IMR-90 (cell line): ENCODE data around the gene CCDC69. TPM values are rescaled to one million over a fixed set of nuclear protein-coding genes. Genes with fewer than 3 reads are reported as not detected.
"Not testable (repeated sequence)": the region's sequence is repeated elsewhere in the genome, so short reads cannot be mapped to it uniquely, and the experiment has no call there.

ENCODE experiments used
- ATAC-seq: fragments of 200-7000 bp; cut with Tn5 transposase; 2 replicates; pipeline ENCODE4 v1.9.1; 2020; ENCODE audit warnings: low read depth, mild to moderate bottlenecking, moderate library complexity
- BruUV-seq: library from RNA; stranded (reverse); fragments of 400-500 nt; replicated peaks from 2 replicates; lab custom pipeline; 2021; lab: Mats Ljungman, UMichigan
- CTCF ChIA-PET: fragments of 300-600 bp; formaldehyde crosslinking; extraction: SDS; loops from one replicate; lab custom pipeline; 2021; ENCODE audit warnings: antibody characterized with exemption; lab: Yijun Ruan, JAX
- POLR2A ChIA-PET: fragments of 300-600 bp; sonication (Branson Sonifier 250); formaldehyde crosslinking; loops from one replicate; lab custom pipeline; 2022; ENCODE audit warnings: antibody characterized with exemption; ENCODE audit not compliant: unreplicated experiment; lab: Charles Lee
- DNase-seq: peaks from one replicate; pipeline ENCODE4 v3.0.0; 2013
- H2AFZ ChIP-seq: replicated peaks from 2 replicates; pipeline ENCODE3; 2013; ENCODE audit warnings: low read length, mild to moderate bottlenecking; ENCODE audit not compliant: poor library complexity
- H2AK5ac ChIP-seq: 2 replicates; pipeline ENCODE4 v1.6.1; 2013; ENCODE audit warnings: low read depth, low read length, inconsistent platforms
- H2AK9ac ChIP-seq: replicated peaks from 2 replicates; pipeline ENCODE3; 2013; ENCODE audit warnings: mild to moderate bottlenecking, low read depth, low read length, moderate library complexity; ENCODE audit not compliant: poor library complexity
- H2BK120ac ChIP-seq: 2 replicates; pipeline ENCODE4 v1.6.1; 2013; ENCODE audit warnings: low read depth, low read length, inconsistent platforms
- H2BK15ac ChIP-seq: 3 replicates; pipeline ENCODE4 v1.6.1; 2013; ENCODE audit warnings: low read depth, low read length, inconsistent platforms
- H2BK20ac ChIP-seq: 2 replicates; pipeline ENCODE4 v1.6.1; 2013; ENCODE audit warnings: low read depth, mild to moderate bottlenecking, inconsistent platforms, low read length, moderate library complexity
- H2BK5ac ChIP-seq: 2 replicates; pipeline ENCODE4 v1.6.1; 2013; ENCODE audit warnings: mild to moderate bottlenecking, low read depth, low read length, inconsistent platforms; ENCODE audit not compliant: poor library complexity, severe bottlenecking
- H3K14ac ChIP-seq: replicated peaks from 2 replicates; pipeline ENCODE4 v1.6.1; 2013; ENCODE audit warnings: low read depth, low read length, inconsistent platforms
- H3K18ac ChIP-seq: 2 replicates; pipeline ENCODE4 v1.6.1; 2013; ENCODE audit warnings: low read depth, low read length, control low read depth
- H3K23ac ChIP-seq: 2 replicates; pipeline ENCODE4 v1.6.1; 2013; ENCODE audit warnings: low read depth, low read length, inconsistent platforms
- H3K27ac ChIP-seq: 2 replicates; pipeline ENCODE4 v1.5.1; 2013; ENCODE audit warnings: mild to moderate bottlenecking, control low read depth, low read length; ENCODE audit not compliant: insufficient read depth
- H3K27me3 ChIP-seq: 2 replicates; pipeline ENCODE4 v1.6.1; 2013; ENCODE audit warnings: low read length; ENCODE audit not compliant: control insufficient read depth, insufficient read depth
- H3K36me3 ChIP-seq: 2 replicates; pipeline ENCODE4 v1.6.1; 2013; ENCODE audit warnings: low read length, mixed read lengths; ENCODE audit not compliant: control insufficient read depth, insufficient read depth
- H3K4ac ChIP-seq: 2 replicates; pipeline ENCODE4 v1.6.1; 2013; ENCODE audit warnings: low read depth, low read length, inconsistent platforms
- H3K4me1 ChIP-seq: 2 replicates; pipeline ENCODE4 v1.6.1; 2013; ENCODE audit warnings: low read length, mixed read lengths; ENCODE audit not compliant: control insufficient read depth, insufficient read depth
- H3K4me2 ChIP-seq: 2 replicates; pipeline ENCODE4 v1.6.1; 2013; ENCODE audit warnings: low read depth, mild to moderate bottlenecking, control low read depth, low read length, moderate library complexity
- H3K4me3 ChIP-seq: 2 replicates; pipeline ENCODE4 v1.5.1; 2013; ENCODE audit warnings: low read depth, mild to moderate bottlenecking, control low read depth, low read length, moderate library complexity; ENCODE audit not compliant: insufficient read depth
- H3K56ac ChIP-seq: 2 replicates; pipeline ENCODE4 v1.6.1; 2013; ENCODE audit warnings: low read length, inconsistent platforms; ENCODE audit not compliant: insufficient read depth; ENCODE audit errors: extremely low read depth
- H3K79me1 ChIP-seq, 2 experiments: 2 replicates each; pipeline ENCODE4 v1.6.1; 2013; ENCODE audit warnings: low read length in 2 of 2, inconsistent platforms in 1 of 2, low read depth in 1 of 2
- H3K9ac ChIP-seq: 2 replicates; pipeline ENCODE4 v1.6.1; 2013; ENCODE audit warnings: low read depth, low read length, control low read depth
- H3K9me1 ChIP-seq: 2 replicates; pipeline ENCODE4 v1.6.1; 2013; ENCODE audit warnings: low read length, inconsistent platforms; ENCODE audit not compliant: insufficient read depth
- H3K9me3 ChIP-seq: 2 replicates; pipeline ENCODE4 v1.6.1; 2013; ENCODE audit warnings: low read length; ENCODE audit not compliant: control insufficient read depth, insufficient read depth
- H4K20me1 ChIP-seq: 2 replicates; pipeline ENCODE4 v1.6.1; 2013; ENCODE audit warnings: low read length, inconsistent platforms; ENCODE audit not compliant: insufficient read depth
- H4K5ac ChIP-seq: 2 replicates; pipeline ENCODE4 v1.6.1; 2013; ENCODE audit warnings: mild to moderate bottlenecking, low read depth, low read length, control low read depth
- H4K8ac ChIP-seq, 2 experiments: 2 replicates each; pipeline ENCODE4 v1.6.1; 2013; ENCODE audit warnings: low read depth in 2 of 2, low read length in 2 of 2, control low read depth in 1 of 2, inconsistent platforms in 1 of 2
- H4K91ac ChIP-seq: 2 replicates; pipeline ENCODE4 v1.6.1; 2013; ENCODE audit warnings: low read depth, low read length, inconsistent platforms; ENCODE audit not compliant: insufficient read depth
- WGBS, 2 experiments: methylation state at CpG; one replicate each; pipeline versions ENCODE4 v1.1.5 to v1.1.7; 2013; ENCODE audit warnings: missing lambda C conversion rate in 2 of 2; ENCODE audit not compliant: insufficient read length in 1 of 2; ENCODE audit errors: extremely low coverage in 2 of 2; 5-methylcytosine and 5-hydroxymethylcytosine counted together
- dilution Hi-C: fragments of 300-500 bp; cut with HindIII; formaldehyde crosslinking; loops from one replicate; pipeline ENCODE4 v1.14.3; 2018; ENCODE audit warnings: low sequenced_read_pairs; ENCODE audit not compliant: unreplicated experiment
- in situ Hi-C: fragments of 300-500 bp; cut with MboI; formaldehyde crosslinking; loops from 3 replicates; pipeline ENCODE4 v1.14.3; 2019; ENCODE audit warnings: low sequenced_read_pairs, inconsistent platforms, mixed read lengths
- intact Hi-C: fragments of 100-400 bp; cut with micrococcal nuclease; formaldehyde crosslinking; loops from 2 replicates; pipeline ENCODE4 v1.10.0; 2022
- polyA plus RNA-seq, 3 experiments: library from polyadenylated mRNA; depleted of rRNA; stranded (reverse); fragments of >200 nt; gene quantifications; 2 replicates each; pipeline ENCODE4 v1.2.3, GENCODE V29; 2012; ENCODE audit warnings: low replicate concordance in 1 of 3
- total RNA-seq: library from RNA; depleted of rRNA; stranded (reverse); fragments of >200 nt; gene quantifications from 2 replicates; pipeline ENCODE4 v1.2.3, GENCODE V29; 2012

The CCDC69 gene
- total and polyA plus RNA-seq, 2 of the 4 experiments (the other 2 are of a cell fraction) = 0.36 to 0.48 TPM

DNA sequence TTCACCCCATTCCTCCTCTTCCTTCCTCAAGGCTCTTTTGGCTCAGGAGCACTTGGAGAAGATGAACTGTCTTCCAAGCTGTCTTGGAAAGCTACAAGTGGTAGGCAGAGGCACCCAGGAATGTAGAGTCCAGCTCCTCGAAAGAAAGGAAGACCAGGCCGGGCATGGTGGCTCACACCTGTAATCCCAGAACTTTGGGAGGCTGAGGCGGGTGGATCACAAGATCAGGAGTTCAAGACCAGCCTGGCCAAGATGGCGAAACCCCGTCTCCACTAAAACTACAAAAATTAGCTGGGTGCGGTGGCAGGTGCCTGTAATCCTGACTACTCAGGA lies 11.3 kb upstream of the CCDC69 start:
- H3K79me1 ChIP-seq, H3K9me1 ChIP-seq, H3K23ac ChIP-seq, H2BK120ac ChIP-seq, H3K27ac ChIP-seq, dilution Hi-C loops, H3K9me3 ChIP-seq, POLR2A ChIA-PET, H3K14ac ChIP-seq, H4K20me1 ChIP-seq, H4K8ac ChIP-seq, H3K4me3 ChIP-seq, H2BK15ac ChIP-seq, H2BK5ac ChIP-seq, H3K9ac ChIP-seq, H2BK20ac ChIP-seq, H3K56ac ChIP-seq, BruUV-seq, H4K91ac ChIP-seq, CTCF ChIA-PET, H2AFZ ChIP-seq, H4K5ac ChIP-seq, H3K4ac ChIP-seq, H3K18ac ChIP-seq, ATAC-seq, DNase-seq, H3K36me3 ChIP-seq, H3K4me1 ChIP-seq, H3K4me2 ChIP-seq, H2AK5ac ChIP-seq, H2AK9ac ChIP-seq: not testable (repeated sequence)
- peaks cover 34% of the 10 kb centered on the region for H3K27me3 ChIP-seq
- WGBS, 2 experiments = 91% methylated on average over 4 of the region's 6 CpGs; no CpG with 5 or more reads in 1 of the 2 experiments
- intact Hi-C loops = loop anchor here (5.0 kb wide), 1 partner anchor 417 kb away; no protein-coding TSS in a partner anchor
- in situ Hi-C loops = loop anchor here (5.0 kb wide), 1 partner anchor 113 kb away; no protein-coding TSS in a partner anchor
